Mesothelial cell of epicardium (in vitro differentiated cells): Measurements from ENCODE around the gene CEPT1. TPM values are rescaled to one million over a fixed set of nuclear protein-coding genes. Genes with fewer than 3 reads are reported as not detected.

Experiments used
- DNase-seq, 2 experiments: peaks; one replicate each; pipeline ENCODE4 v3.0.0; 2021; ENCODE audit warnings: low spot score in 2 of 2; ENCODE audit not compliant: unreplicated experiment in 2 of 2
- H3K27ac Mint-ChIP-seq: 2 replicates; pipeline ENCODE4 v1.8.0; 2021; ENCODE audit warnings: mixed read lengths
- H3K27me3 Mint-ChIP-seq: 2 replicates; pipeline ENCODE4 v1.8.0; 2021; ENCODE audit warnings: low read depth, mixed read lengths
- H3K36me3 Mint-ChIP-seq: 2 replicates; pipeline ENCODE4 v1.8.0; 2021; ENCODE audit warnings: mixed read lengths
- H3K4me1 Mint-ChIP-seq: 2 replicates; pipeline ENCODE4 v1.8.0; 2021; ENCODE audit warnings: mixed read lengths
- H3K4me3 Mint-ChIP-seq: 2 replicates; pipeline ENCODE4 v1.8.0; 2021; ENCODE audit warnings: mild to moderate bottlenecking, moderate library complexity, mixed read lengths
- H3K9me3 Mint-ChIP-seq: 2 replicates; pipeline ENCODE4 v1.8.0; 2021; ENCODE audit warnings: mixed read lengths
- total RNA-seq: library from RNA; stranded (reverse); gene quantifications from 3 replicates; pipeline ENCODE4 v1.2.1, GENCODE V29; 2021
- TF ChIP-seq, protein P1 (sequence below): fragments of 200-600 bp; sonication (generic); IDR thresholded peaks from one replicate; pipeline ENCODE4 v1.5.0; 2021; ENCODE audit warnings: antibody characterized with exemption; ENCODE audit not compliant: unreplicated experiment

CEPT1 gene
- total RNA-seq, 1 donor from 2014 or later: 38.9 TPM

DNA sequence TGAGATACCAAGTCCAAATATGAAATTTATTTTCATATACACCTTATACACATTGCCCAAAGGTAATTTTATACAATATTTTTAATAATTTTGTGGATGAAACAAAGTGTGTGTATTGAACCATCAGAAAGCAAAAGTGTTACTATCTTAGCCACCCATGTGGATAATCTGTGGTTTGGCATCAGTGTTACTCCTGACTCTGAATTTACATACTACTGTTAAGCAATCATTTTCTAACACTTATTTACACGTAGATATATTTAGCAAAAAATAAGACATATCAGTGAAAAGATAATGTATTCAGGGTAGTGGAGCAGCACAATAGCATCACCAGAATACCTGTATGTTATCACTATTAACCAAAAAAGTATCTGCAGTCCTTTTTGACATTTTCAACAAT, 36.7 kb downstream of the CEPT1 start:
- no peak for DNase-seq
- Mint-ChIP-seq H3K36me3 (peaks cover 29% of the 10 kb centered on the region), H3K4me3 (no peak overlapping the region), H3K9me3 (no peaks in the 10 kb centered on the region), H3K27ac (no peak overlapping the region), H3K4me1 (no peaks in the 10 kb centered on the region), H3K27me3 (no peaks in the 10 kb centered on the region)
- TF ChIP-seq, protein P1, sequence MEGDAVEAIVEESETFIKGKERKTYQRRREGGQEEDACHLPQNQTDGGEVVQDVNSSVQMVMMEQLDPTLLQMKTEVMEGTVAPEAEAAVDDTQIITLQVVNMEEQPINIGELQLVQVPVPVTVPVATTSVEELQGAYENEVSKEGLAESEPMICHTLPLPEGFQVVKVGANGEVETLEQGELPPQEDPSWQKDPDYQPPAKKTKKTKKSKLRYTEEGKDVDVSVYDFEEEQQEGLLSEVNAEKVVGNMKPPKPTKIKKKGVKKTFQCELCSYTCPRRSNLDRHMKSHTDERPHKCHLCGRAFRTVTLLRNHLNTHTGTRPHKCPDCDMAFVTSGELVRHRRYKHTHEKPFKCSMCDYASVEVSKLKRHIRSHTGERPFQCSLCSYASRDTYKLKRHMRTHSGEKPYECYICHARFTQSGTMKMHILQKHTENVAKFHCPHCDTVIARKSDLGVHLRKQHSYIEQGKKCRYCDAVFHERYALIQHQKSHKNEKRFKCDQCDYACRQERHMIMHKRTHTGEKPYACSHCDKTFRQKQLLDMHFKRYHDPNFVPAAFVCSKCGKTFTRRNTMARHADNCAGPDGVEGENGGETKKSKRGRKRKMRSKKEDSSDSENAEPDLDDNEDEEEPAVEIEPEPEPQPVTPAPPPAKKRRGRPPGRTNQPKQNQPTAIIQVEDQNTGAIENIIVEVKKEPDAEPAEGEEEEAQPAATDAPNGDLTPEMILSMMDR: no peak

DNA sequence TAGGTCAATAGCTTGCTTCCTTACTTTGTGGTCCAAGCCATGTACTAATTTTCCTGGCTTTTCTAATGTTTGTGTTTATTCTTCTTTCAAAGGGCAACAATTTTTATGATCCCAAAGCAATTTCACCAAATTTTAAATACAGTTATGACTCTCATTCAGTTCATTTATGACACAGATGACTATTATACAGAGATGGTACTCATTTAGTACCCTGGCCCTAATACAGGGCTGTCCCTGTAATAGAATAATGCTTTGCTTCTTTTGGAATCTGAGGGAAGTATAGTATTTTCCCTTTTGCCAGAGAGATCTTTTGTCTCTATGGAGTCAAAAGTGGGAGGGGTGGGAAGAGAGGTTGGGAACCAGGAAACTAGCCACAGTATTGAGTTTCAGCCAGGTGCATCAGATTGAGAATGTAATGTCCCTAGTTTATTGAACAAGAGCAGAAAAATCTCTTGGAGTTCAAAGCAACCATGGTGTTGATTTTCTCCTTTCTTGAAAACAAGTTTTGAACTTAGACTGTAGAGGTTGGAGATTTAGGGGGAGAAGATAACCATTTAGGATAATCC, 40.0 kb downstream of the CEPT1 start:
- H3K27ac Mint-ChIP-seq: no peak overlapping the region
- H3K4me3 Mint-ChIP-seq: no peak overlapping the region
- TF ChIP-seq, protein P1: no peak
- no peaks in the 10 kb centered on the region for H3K27me3 Mint-ChIP-seq
- no peaks in the 10 kb centered on the region for H3K4me1 Mint-ChIP-seq
- peaks cover 18% of the 10 kb centered on the region for H3K36me3 Mint-ChIP-seq
- H3K9me3 Mint-ChIP-seq: no peaks in the 10 kb centered on the region
- DNase-seq: no peak

- Mint-ChIP-seq H3K27me3 (no peaks in the 10 kb centered on the region), H3K4me1 (no peaks in the 10 kb centered on the region), H3K27ac (no peak overlapping the region), H3K9me3 (no peaks in the 10 kb centered on the region), H3K36me3 (peaks cover 17% of the 10 kb centered on the region), H3K4me3 (no peak overlapping the region)
- DNase-seq: no peak
- TF ChIP-seq, protein P1: no peak
These were observed 42.0 kb downstream of the CEPT1 start for GRCh38 chr1:111182052-111182451.

DNA sequence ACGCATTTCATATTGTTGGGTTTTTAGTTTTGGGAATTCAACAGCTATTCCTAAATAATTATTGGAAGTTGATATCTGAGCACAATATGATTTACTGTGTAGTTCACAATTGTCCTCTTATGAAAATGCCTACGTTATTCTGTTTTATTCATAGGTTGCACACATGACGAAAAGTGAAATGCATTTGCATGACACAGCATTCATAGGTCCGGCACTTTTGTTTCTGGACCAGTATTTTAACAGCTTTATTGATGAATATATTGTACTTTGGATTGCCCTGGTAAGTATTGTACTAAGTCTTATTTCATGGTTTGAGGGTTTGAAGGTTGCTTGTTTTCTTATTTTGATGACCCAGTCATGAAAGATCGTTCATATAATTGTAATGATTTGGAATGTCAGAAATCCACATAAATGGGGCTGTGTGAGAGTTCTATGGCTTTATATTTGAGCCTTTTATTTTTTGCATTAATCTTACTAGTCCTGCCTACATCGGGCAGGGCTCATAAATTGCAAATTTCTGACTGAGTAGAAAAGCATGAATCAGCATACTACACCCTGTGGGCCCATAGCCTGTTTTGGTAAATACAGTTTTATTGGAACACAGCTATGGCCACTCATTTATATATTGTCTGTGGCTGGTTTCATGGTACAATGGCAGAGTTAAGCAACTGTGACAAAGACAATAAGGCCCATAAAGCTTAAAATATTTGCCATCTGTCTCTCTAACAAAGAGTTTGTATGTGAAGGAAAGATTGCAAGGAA, 43.5 kb downstream of the CEPT1 start:
- Mint-ChIP-seq H3K4me3 (no peak overlapping the region), H3K9me3 (no peaks in the 10 kb centered on the region), H3K27me3 (no peaks in the 10 kb centered on the region), H3K36me3 (peaks cover 23% of the 10 kb centered on the region), H3K27ac (no peak overlapping the region), H3K4me1 (no peaks in the 10 kb centered on the region)
- TF ChIP-seq, protein P1: no peak
- DNase-seq: no peak

DNA sequence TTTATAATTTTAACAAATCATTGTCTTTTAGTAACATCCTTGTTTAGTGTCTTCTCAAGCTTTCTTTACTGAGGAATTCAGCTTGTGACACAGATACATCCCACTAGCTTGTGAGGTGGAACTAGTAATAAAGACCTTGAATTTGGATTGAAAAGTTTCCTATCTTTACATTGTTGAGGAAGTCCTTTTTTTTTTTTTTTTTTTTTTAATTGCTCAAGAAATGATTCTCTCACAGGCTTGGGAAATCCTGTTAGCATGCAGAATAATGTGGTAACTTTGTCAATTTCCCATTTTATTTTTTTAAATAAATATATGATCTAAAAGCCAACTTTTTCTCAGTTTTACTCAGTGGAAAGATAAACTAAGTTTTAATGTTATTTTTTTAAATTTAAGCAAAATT, 44.6 kb downstream of the CEPT1 start:
- Mint-ChIP-seq H3K9me3 (no peaks in the 10 kb centered on the region), H3K36me3 (peaks cover 27% of the 10 kb centered on the region), H3K27me3 (no peaks in the 10 kb centered on the region), H3K4me3 (no peak overlapping the region), H3K4me1 (no peaks in the 10 kb centered on the region), H3K27ac (no peak overlapping the region)
- TF ChIP-seq, protein P1: no peak
- no peak for DNase-seq
